Pulmonary artery endothelial cell (primary cell): ENCODE measurements around the gene MPPE1. TPM values are rescaled to one million over a fixed set of nuclear protein-coding genes. Genes with fewer than 3 reads are reported as not detected.
A peak's percentile ranks its signal among the peaks of the same experiment; 100 is the strongest.
"Not testable (repeated sequence)": the region's sequence is repeated elsewhere in the genome, so short reads cannot be mapped to it uniquely, and the experiment has no call there.

ENCODE experiments used
- DNase-seq: peaks from one replicate; pipeline ENCODE4 v3.0.0-alpha.2; 2011; ENCODE audit warnings: low read depth, low spot score
- total RNA-seq: library from RNA; depleted of rRNA; stranded (reverse); fragments of >200 nt; gene quantifications from 2 replicates; pipeline ENCODE4 v1.2.3, GENCODE V29; 2014

Gene MPPE1
- 14.1 and 14.8 TPM in 2 replicates for total RNA-seq

- DNase-seq: peak; percentile 29
Measured at GRCh38 chr18:11908182-11909060, at the start of gene MPPE1. Gene MPPE1, minus strand, starts transcription at chr18:11908317. Its CDS starts 11,053 bp downstream, at chr18:11897264.

GRCh38 chr18:11957636-11958035 is 49.5 kb upstream of the MPPE1 start:
- no peak for DNase-seq

GRCh38 chr18:11956371-11957308 is 48.5 kb upstream of the MPPE1 start:
- DNase-seq: no peak

- peak; percentile 55 for DNase-seq
Measured at GRCh38 chr18:11955239-11956029, 47.3 kb upstream of the MPPE1 start.

GRCh38 chr18:11953113-11953512 is 45.0 kb upstream of the MPPE1 start:
- no peak for DNase-seq

GRCh38 chr18:11951390-11951851 is 43.3 kb upstream of the MPPE1 start:
- DNase-seq: no peak

GRCh38 chr18:11950824-11951223 is 42.7 kb upstream of the MPPE1 start:
- DNase-seq: no peak

GRCh38 chr18:11948852-11949523 is 40.9 kb upstream of the MPPE1 start:
- no peak for DNase-seq

GRCh38 chr18:11947214-11948191 is 39.4 kb upstream of the MPPE1 start:
- DNase-seq: peak; percentile 95

GRCh38 chr18:11946756-11947155 is 38.6 kb upstream of the MPPE1 start:
- no peak for DNase-seq

GRCh38 chr18:11945834-11946659 is 37.9 kb upstream of the MPPE1 start:
- not testable (repeated sequence) for DNase-seq

- no peak for DNase-seq
Measured at GRCh38 chr18:11944786-11945185, 36.7 kb upstream of the MPPE1 start.

GRCh38 chr18:11944252-11944651 is 36.1 kb upstream of the MPPE1 start:
- DNase-seq: no peak

GRCh38 chr18:11943551-11943950 is 35.4 kb upstream of the MPPE1 start:
- no peak for DNase-seq

GRCh38 chr18:11940956-11941355 is 32.8 kb upstream of the MPPE1 start:
- no peak for DNase-seq

- no peak for DNase-seq
Measured at GRCh38 chr18:11937874-11938478, 29.9 kb upstream of the MPPE1 start.

- DNase-seq: no peak
Measured at GRCh38 chr18:11932393-11932792, 24.3 kb upstream of the MPPE1 start.

- no peak for DNase-seq
Measured at GRCh38 chr18:11927497-11927896, 19.4 kb upstream of the MPPE1 start.
